Sigmoid colon (tissue), 4 donors: ENCODE results near the gene FUS.

Source experiments
- CTCF ChIP-seq, 4 experiments: fragments of 450-650 bp in 3 of 4; fragments of 200-600 bp in 1 of 4; IDR thresholded peaks; one replicate each; pipeline ENCODE4 v1.5.1; 2016 to 2019; ENCODE audit warnings: antibody characterized with exemption in 4 of 4, mild to moderate bottlenecking in 3 of 4, moderate library complexity in 2 of 4
- EP300 ChIP-seq, 4 donors: sonication (generic); formaldehyde crosslinking; IDR thresholded peaks; one replicate each; pipeline ENCODE4 v1.6.1; 2017; ENCODE audit warnings: antibody characterized with exemption in 4 of 4

GRCh38 chr16:31228206-31228605, 48.3 kb downstream of the FUS start:
- no peak for TF ChIP-seq CTCF (IDR thresholded peaks at IDR 0.05)
- TF ChIP-seq EP300 (IDR thresholded peaks at IDR 0.05) = no peak
